Measurements from ENCODE around the gene UCN.
A peak's percentile ranks its signal among the peaks of the same experiment; 100 is the strongest.
"Not testable (repeated sequence)": the region's sequence is repeated elsewhere in the genome, so short reads cannot be mapped to it uniquely, and the experiment has no call there.

UCN gene

DNA sequence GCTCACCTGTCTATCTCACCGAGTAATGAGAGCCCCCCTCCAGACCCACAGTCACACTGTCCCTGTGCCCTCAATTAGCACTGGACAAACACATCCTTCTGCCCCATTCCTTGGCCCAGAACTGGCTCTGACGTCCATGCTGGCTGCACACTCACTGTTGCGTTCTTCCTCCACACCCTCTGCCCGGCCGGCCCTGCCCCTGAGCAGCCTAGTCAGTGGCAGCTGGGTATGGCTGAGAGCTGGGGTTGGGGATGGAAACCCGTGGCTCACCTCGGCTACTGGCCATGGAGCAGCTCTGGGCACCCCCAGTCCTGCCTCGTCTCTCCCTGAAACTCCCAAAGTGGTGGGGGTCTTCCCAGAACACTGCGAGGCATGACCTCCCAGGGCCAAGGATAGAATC is 6.5 kb upstream of the UCN start:
- DNase-seq (ENCODE audit: low read depth), result no peak

DNA sequence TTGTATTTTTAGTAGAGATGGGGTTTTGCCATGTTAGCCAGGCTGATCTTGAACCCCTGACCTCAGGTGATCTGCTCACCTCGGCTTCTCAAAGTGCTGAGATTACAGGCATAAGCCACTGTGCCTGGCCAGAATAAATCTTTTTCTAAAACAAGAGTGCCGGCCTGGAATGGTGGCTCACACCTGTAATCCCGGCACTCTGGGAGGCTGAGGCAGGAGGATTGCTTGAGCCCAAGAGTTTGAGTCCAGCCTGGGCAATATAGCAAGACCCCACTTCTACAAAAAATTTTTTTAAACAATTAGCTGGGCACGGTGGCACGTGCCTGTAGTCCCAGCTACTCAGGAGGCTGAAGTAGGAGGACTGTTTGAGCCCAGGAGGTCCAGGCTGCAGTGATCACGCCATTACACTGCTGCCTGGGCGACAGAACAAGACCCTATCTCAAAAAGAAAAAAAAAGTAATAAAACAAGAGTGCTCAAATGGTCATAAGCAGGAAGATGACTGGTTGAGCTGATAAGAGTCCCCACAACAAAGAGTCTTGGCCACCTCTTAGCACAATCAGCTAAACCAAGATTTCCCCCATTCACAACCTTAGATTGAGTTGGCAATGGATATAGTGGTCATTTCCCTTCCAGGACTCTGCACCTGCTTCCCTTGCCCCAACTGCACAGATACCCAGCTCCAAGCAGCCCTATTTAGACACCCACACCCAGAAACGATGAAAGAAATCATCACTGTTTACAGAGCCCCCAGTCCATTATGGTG is 5.8 kb upstream of the UCN start:
- no peak for DNase-seq (ENCODE audit: low read depth)

DNA sequence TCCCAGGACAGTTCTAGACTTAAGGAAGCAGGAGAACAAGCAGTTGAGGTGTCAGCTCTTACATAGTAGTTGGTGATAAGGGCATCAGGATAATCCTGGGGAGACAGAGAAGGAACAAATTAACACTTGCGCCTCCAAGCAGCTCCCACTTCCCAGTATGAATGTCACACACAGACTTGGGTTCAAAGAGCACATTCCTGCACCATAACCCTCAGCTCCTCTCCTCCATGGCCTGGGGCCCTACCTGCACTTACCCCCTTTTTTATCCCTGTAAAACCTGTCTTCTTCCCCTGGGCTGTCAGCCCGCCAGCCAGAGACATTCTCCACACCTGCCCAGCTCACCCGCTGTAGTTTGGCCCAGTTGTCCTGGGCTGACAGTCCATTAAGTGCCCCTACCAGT is 3.9 kb upstream of the UCN start:
- DNase-seq (ENCODE audit: low read depth), result no peak

DNA sequence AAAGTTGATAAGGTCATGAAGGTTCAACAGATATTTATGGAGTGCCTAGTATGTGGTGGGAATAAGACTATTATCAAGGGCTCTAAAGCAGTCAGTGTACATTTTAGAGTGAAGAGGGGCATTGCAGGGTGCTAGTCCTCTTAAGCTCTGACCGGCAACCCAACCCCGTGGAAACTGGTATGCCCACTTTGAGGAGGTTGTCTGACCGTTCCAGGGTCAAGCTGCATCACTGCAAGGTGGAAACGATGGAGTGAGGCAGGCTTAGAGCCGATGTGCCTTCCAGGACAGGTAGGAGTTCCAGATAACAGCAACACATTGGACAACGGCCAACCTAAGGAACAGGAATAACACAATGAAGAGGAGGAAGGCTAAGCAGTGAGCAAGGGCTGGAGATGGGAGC is 1.4 kb upstream of the UCN start:
- no peak for DNase-seq (ENCODE audit: low read depth)

DNA sequence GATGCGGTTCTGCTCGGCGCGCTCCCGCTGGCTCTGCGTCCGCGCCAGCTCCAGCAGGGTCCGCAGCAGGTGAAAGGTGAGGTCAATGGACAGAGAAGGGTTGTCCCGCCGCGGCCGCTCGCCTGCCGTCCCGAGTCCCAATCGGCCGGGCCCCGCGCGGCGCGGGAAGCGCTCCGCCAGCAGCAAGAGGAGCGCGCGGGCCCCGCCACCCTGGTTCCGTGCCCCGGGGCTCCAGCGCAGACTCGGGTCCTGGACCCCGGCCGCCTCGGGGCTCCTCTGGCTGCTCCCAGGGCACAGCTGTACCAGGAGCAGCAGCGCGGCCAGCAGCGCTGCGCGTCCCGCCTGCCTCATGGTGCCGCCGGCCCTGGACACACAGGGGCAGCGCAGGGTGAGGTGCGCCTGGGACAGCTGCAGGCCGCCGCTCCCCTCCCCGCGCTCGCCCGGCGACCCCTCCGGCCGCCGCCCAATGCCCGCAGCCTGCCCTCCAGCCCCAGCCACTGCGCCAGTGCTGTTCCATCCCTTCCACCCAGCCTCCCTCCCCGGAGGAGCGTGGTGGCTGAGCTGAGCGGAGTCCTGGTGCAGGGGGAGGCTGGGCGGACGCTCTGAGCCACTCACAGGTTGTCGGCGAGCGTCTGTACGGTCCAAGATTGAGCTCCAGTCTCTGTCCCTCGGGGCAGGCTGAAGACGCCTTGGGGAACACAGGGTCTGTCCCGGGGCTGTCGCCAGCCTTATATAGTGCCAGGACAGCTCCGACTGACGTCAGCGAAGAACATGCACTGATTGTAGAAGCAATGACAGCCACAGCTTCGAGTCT is 493 bp downstream of the UCN start:
- no peak for DNase-seq (ENCODE audit: low read depth)

DNA sequence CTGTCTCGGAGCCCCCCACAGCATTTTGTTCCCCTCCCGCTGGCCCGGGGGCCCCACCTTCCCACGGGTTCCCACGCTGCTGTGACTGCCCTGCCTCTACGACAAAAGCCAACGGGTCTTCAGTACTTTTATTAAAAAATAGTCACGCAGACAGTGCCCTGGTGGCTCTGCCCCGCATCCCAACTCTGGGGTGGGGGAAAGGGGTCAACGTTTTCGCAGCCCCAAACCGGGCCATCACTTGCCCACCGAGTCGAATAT is 1.0 kb downstream of the UCN start:
- no peak for DNase-seq (ENCODE audit: low read depth)

DNA sequence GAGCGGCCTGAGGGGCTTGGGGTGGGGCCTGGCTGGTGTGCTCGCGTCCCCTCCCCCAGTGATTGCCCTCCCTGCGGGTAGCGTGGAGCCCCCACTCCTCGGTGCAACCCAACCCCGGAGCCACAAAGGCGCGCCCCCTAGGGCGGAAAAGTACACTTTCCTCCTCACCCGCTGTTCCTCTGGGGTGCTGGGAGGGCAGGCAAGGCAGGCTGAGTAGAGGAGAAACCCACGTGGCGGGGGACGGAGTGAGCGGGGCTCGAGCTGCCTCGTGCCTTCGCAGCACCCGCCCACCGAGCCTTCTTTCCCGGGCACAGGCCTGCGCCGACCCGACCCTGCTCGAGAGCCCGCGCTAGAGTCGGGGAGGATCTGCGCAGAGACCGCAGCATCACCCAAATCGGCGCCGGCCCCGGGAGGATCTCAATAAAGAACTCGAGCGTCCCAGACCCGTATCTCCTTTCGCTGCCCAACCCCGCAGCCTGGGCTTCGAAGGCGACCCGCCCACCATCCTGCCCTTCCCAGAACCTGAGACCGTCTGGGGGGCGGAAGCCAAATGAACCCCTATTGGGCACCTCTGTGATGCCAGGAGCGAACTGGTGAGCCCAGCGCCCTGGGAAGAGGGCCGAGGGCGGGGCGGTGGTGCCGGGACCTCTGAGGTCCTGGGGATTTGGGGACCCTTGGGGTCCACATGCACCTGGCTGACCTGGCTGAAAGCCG is 1.5 kb downstream of the UCN start:
- no peak for DNase-seq (ENCODE audit: low read depth)

DNA sequence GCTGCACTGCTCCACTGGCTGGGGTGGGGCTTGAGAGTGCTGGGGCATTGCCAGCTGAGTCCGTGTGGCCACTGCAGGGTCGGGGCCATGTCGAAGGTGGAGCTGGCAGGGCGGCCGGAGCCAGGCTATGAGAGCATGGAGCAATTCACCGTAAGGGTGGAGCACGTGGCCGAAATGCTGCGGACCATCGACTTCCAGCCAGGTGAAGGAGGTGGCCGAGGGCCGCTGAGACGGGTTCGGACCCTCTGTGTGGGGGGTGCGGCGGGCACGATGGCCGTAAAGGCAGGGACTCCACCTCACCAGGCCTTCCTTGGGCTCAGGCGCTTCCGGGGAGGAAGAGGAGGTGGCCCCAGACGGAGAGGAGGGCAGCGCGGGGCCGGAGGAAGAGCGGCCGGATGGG is 2.1 kb downstream of the UCN start:
- DNase-seq (ENCODE audit: low read depth), result no peak

DNA sequence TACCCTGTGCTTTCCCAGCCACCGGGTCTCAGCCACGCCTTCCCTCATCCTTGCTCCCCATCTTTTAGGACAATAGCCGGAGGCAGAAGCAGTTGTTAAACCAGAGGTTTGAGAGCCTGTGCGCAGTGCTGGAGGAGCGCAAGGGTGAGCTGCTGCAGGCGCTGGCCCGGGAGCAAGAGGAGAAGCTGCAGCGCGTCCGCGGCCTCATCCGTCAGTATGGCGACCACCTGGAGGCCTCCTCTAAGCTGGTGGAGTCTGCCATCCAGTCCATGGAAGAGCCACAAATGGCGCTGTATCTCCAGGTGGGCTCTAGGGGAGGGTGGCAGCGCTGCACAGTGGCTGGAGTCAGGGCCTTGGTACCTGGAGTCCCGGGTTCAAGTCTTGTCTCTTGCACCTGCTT is 2.7 kb downstream of the UCN start:
- DNase-seq (ENCODE audit: low read depth), result no peak

DNA sequence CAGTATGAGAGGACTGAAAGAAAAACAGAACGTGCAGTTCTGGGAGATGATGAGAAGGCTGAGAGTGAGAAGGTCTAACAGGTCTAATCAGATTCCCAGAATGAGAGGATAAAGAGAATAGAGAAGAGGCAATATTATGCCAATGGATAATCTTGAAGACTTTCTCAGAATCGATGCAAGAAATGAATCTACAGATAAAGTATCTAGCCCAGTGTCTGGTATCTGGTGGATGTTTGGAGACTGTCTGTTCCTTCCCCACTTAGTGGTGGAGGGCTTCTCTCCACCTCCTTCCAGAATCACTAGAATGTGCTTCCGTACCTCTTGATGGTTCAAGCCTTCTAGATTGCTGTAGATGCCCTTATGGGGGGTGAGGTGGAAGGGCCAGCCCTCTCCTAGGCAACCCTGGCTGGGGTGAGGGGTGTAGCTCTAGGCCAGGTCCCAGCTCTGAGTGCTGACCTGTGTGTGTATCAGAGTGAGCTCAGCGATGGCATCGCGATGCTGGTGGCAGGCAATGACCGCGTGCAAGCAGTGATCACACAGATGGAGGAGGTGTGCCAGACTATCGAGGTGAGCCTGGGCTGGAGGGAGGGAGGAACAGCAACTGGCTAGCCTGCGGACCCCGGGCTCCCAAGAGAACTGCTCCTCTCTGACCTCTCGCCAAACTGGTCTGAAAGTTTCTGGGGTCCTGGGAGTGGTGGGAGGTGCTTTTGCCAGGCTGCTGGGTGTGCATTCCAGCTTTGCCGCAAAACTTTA is 3.6 kb downstream of the UCN start:
- DNase-seq (ENCODE audit: low read depth), result no peak

DNA sequence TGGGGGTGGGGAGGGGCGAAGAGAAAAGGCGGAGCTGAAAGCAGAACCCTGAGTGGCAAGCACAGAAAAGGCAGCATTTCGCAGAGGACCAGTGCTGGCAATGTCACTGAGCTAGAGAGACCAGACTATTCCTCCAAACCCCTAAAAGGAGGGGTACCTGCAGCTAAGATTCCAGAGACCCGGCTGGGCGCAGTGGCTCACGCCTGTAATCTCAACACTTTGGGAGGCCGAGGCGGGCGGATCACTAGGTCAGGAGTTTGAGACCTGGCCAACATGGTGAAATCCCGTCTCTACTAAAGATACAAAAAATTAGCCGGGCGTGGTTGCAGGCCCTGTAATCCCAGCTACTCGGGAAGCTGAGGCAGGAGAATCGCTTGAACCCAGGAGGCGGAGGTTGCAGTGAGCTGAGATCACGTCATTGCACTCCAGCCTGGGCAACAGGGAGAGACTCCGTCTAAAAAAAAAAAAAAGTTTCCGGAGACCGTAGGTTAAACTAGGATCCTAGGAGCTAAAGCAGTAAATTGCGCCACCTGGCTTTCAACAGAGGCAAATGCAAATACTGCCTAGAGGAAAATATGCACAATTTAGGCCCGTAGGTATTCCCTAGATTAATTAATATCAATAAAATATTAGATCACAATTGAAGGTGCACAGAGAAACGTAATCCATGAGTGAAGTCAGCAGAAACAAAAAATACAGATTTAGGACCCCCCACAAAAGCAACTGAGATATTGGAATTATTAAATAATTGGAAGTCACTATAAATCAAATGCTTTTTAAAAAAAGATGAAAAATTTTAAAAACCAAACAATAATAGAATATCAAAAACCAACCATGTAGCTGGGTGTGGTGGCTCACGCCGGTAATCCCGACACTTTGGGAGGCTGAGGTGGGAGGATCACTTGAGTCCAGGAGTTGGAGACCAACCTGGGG is 4.9 kb downstream of the UCN start:
- DNase-seq (ENCODE audit: low read depth), result peak; percentile 17

DNA sequence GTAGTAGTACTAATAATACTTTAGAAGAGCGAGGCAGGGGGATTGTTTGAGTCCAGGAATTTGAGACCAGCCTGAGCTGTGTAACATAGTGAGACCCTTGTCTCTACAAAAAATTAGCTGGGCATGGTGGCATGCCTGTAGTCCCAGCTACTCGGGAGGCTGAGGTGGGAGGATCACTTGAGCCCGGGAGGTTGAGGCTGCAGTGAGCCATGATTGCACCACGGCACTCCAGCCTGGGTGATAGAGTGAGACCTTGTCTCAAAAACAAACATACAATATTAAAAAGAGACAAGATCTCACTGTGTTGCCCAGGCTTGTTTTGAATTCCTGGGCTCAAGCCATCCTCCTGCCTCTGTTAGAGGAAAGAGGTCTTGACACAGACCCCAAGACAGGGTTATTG is 7.6 kb downstream of the UCN start:
- DNase-seq (ENCODE audit: low read depth), result not testable (repeated sequence)

DNA sequence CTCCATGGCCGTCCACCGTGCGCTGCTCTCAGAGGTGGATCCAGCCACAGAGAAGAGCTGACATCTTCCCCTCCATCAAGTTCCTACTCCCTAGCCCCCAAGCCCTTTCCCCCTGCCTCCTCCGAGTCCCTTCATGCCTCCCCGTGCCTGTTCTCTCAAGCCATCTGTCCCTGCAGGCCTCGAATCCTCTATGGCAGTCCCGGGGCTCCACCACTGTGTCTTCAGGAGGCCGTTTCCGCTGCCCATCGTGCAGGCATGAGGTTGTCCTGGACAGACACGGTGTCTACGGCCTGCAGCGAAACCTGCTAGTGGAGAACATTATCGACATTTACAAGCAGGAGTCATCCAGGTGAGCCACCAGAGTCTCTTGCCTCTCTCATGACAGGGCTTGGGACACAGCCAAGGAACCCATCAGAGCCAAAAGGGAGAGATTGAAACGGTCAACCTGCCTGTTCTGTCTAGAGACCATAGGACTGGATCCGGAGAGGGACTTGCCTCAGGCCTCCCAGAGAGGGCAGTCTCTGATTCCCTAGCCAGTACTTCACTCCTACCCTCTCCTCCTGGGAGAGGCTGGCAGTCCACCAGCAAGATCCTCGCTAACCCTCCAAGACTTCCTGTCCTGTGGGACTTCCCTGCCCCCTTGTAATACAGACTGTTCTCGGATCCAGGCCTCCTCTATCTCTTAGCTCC is 9.7 kb downstream of the UCN start:
- no peak for DNase-seq (ENCODE audit: low read depth)

DNA sequence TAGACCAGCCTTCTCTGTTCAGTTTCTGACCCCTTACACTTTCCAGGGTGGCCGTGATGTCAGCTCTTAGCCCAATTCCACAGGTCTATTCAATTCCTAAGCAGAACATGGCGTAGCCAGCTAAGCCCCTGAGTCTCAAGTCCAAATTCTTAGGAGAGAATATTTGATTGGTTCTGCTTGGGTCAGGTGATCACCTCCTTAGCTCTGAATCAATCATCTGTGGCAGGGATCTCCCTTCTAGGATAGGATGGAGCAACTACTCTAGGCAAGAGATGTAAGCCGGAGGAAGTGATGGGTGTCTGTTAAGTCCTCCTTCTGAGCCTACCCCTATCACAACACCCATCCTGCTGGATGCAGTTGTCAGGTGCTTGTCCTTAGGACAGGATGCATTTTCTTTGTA is 11.1 kb downstream of the UCN start:
- DNase-seq (ENCODE audit: low read depth), result no peak

DNA sequence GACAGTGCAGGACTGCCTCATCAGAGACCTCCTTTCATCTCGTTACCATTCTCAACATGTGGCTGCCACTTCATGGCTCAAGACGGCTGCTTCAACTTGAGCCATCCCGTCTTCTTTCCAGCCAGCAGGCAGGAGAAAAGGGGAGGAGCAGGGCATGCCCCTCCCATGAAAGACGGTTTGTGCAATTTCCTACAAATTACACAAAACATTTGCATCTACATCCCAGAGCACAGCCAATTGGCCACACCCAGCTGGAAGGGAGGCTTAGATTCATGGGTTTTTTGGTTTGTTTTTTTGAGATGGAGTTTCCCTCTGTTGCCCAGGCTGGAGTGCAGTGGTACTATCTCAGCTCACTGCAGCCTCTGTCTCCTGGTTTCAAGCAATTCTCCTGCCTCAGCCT is 11.8 kb downstream of the UCN start:
- no peak for DNase-seq (ENCODE audit: low read depth)

DNA sequence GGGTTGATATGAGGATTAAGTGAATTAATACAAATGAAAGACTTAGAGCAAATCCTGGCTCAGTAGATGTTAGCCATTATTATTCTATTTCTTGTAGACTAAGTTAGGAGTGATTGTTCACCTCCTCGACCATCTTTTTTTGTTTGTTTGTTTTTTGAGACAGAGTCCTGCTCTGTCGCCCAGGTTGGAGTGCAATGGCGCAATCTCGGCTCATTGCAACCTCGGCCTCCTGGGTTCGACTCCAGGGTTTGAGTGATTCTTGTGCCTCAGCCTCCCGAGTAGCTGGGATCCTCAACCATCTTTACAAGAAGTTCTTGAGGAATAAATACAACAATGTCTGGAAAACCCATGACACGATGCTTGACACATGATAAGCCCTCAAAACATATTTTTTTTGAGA is 13.3 kb downstream of the UCN start:
- no peak for DNase-seq (ENCODE audit: low read depth)

DNA sequence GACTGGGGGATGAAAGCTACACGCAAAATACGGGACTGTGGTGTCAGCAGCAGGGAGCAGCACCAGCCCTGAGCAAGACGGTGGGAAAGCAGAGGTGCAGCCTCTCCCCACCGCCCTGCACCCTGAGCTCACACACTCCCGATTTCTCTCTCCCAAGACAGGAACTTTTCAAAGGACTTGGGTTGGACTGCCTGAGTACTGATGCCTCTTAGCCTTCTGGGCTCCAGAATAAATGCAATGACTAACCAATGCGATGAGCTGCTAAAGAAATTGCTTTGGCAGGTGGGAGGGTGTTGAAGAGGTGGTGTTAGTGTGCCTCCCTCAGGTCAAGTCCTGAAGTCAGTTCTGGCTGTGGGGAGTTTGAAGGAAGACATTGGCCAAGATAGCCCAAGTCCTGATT is 16.4 kb downstream of the UCN start:
- DNase-seq (ENCODE audit: low read depth), result no peak

DNA sequence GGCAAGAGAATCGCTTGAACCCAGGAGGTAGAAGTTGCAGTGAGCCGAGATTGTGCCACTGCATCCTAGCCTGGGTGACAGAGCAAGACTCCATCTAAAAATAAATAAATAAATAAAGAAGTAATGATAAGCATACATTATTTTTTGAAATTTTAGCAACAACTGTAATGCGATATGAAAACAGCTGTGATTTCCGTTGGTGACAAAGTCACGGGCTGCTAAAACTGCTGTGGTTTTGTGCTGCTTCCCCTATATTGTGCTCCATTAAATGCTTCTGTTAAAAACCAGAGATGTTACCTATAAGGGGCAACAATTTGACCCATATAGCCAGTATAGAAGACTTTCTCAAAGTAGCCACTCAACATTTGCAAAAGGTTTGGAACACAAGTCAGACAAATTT is 17.7 kb downstream of the UCN start:
- DNase-seq (ENCODE audit: low read depth), result no peak

DNA sequence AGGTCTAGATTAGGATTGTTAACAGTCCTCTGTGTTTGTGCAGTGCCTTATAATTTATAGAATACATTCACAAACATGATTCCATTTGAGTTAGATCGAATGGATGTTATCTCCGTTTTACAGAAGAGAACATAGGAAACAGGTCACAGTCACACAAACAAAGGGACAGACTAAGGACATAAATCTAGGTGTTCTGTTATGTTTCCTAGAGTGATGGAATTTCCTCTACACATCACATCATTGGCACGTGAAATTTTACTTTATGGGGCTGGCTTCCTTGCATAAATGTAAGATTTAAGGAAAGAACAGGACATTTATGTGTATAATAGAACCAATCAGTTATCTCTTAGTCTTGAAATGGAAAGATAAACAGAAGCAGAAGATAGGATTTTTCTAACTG is 19.6 kb downstream of the UCN start:
- DNase-seq (ENCODE audit: low read depth), result no peak

DNA sequence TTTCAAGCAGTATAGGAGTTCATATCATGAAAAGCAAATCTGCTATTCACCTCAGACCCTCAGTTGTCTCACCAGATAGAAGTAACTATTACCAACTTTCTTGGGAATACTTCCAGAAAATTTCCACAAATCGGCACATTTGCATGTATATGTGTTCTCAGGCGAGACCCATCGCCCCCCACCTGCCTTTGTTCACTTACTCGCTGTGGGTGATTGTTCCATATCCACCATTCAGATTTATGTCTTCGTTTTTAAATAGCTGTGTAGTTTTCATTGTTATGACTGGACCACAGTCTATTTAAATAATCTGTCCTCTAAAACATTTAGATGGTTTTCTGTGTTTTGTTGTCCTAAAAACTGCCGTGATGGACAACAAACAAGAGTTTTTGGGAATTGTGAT is 22.8 kb downstream of the UCN start:
- no peak for DNase-seq (ENCODE audit: low read depth)

DNA sequence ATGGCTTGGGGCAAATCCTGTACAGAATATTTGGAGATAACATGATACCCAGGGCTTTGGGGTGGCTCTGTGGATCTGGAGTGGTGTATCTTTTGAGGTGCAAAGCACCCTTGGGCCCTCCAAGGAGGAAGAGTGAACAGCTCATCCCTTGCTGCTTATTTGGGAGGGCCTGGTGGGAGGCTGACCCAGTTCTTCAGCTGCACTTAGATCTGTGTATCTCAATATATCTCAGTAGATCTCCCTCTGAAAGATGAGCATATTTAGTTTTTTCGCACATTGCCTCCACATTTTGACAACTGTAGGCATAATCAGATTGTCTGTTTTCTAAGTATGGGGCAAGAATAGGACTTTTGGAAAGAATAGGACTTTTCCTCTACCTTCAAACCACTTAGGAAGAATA is 23.2 kb downstream of the UCN start:
- no peak for DNase-seq (ENCODE audit: low read depth)
